Inflammatory macrophage (primary cell): ENCODE results near the gene FBXL15.

Source experiments
- DNase-seq, 2 donors: peaks; one replicate each; pipeline ENCODE4 v3.0.0-alpha.2; 2020 to 2022

FBXL15 gene

GRCh38 chr10:102411341-102412255, 9.0 kb upstream of the FBXL15 start:
- DNase-seq = no peak

GRCh38 chr10:102412293-102412692, 8.3 kb upstream of the FBXL15 start:
- DNase-seq = no peak

- DNase-seq = no peak
These were observed 7.5 kb upstream of the FBXL15 start for GRCh38 chr10:102413053-102413705.

GRCh38 chr10:102413806-102414561, 6.7 kb upstream of the FBXL15 start:
- no peak for DNase-seq

DNA sequence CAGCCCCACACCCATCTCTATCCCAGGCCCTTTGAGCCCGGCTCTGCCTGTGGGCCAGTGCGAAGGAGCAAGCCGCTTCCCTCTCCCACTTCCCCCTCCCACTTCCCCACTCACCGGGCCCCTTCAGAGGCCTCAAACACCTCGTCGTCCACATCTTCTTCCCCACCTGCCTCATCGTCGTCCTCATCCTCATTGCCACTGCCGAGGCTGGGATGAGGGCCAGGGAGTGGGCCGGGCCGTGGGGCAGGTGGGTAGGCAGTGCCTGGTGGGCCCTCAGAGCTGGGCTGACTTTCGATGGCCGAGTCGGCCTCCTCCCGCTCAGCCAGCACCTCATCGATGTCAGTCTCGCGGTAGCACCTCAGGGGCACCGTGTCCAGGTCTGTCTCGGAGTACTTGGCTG, 5.9 kb upstream of the FBXL15 start:
- no peak for DNase-seq

DNA sequence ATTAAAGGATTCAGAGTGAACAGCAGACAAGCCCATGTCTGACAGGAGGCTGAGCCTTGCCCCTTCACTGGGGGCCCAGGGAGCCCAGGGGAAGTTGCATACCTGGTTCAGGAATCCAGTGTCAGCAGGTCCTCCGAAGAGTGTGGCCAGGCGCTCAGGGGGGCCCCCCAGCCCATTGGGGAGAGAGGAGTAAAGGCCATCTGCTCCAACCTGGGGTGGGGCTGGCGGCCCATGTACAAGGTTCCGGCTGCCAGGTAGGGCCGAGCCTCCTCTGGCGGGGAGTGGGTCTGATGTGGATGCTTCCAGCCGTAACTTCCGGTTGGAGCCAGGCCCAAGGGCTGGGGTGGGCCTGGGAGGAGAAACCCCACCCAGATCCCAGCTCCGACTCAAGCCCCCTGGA, 4.4 kb upstream of the FBXL15 start:
- DNase-seq = no peak

DNA sequence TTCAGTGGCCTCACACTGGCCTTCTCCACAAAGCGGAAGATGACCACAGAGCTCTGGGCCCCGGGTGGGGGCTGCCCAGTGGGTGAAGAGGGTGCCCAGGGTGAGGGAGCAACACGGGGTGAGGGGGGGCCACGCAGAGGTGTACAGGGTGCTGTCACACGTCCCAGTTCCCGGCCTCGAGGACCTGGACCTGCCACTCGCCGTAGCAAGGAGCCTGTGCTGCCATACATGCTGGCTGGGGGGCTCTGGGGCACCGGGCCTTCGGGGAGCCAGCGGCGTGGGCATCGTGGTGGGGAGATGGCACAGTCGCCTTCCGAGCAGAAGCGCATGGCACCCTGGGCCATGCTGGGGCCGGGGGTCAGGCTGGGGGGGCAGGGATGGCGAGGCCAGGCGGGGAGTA, 3.9 kb upstream of the FBXL15 start:
- no peak for DNase-seq

DNA sequence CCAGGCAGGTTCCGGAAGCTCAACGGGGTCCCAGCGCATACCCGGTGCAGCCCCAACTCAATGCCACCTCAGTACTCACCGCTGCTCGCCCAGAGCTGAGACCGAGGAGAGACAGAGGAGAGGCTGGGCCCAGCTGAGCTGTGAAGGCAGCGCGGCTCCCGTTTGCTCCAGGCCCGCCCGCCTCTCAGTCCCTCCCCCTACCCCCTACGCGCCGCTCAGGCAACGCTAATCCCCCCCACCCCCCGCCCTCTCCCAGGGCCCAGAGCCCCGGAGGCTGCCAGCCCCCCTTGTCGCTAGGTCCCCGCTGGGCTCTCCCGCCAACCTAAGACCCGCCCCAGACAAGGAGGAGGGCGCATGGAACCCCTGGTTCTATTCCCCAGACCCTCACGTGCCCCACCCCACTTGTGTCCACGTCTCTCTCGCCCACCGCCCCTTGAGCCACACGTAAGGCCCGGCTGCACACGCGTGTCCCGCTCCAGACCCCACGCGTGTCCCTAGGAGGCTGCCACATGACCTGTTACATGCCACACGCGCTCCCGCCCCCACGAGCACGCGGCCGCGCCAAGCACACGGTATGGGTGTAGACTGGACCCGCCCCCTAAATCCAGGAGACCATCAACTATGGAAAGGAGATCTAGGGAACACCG, 1.9 kb upstream of the FBXL15 start, which contains the start of gene PSD:
PSD (minus strand) TSS at position 164 of the 647 bp plus-strand sequence. CDS start 1,747 bp downstream, outside the sequence.
- no peak for DNase-seq

- peak in 1 of 2 donors; percentile 8 for DNase-seq
These were observed 1.1 kb upstream of the FBXL15 start for GRCh38 chr10:102419269-102420180.

DNA sequence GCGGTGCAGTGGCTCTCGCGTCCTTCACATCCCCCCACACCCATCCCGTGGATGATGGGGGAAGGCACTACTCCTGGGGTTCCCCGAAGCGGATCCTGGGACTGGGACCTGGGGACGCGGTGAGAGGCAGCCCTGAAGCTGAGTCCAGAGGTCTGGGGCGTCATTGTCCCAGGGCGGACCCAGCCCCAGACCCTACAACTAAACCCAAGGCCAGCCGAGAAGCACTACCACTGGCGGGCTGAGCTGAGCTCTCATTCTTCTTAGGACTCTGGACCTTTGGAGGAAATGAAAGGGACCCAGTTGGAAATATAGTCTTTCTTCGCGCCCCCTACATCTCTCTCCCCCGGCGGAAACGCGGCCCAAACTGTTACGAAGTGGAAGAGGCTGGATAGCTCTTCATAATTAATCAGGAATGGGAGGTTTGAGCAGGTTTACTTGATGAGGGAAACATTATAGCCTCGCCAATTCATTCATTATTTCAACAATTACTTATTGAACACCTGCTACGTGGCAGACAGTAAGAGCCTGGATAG, 389 bp upstream of the FBXL15 start:
- DNase-seq = no peak

- no peak for DNase-seq
These were observed 796 bp downstream of the FBXL15 start for GRCh38 chr10:102421507-102421756.

DNA sequence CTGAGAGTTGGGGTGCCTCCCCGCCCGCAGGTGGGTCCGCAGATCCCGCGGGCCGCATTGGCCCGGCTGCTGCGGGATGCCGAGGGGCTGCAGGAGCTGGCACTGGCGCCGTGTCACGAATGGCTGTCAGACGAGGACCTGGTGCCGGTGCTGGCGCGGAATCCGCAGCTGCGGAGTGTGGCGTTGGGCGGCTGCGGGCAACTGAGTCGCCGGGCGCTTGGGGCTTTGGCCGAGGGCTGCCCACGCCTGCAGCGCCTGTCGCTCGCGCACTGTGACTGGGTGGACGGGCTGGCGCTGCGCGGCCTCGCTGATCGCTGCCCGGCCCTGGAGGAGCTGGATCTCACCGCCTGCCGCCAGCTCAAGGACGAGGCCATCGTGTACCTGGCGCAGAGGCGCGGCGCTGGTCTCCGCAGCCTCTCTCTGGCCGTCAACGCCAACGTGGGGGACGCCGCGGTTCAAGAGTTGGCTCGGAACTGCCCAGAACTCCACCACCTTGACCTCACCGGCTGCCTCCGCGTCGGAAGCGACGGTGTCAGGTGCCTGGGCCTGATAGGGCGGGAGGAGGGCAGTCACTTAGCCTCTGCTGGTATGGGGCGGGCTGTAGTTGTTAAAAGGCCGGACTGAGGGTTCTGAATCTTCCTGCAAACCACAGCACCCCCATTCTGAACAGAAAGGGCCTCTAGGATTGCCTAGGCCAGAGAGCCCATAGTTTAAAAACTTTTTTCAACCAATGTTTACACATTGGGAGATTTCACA, 1.3 kb downstream of the FBXL15 start:
- peak; percentile 23 to 63 for DNase-seq

DNA sequence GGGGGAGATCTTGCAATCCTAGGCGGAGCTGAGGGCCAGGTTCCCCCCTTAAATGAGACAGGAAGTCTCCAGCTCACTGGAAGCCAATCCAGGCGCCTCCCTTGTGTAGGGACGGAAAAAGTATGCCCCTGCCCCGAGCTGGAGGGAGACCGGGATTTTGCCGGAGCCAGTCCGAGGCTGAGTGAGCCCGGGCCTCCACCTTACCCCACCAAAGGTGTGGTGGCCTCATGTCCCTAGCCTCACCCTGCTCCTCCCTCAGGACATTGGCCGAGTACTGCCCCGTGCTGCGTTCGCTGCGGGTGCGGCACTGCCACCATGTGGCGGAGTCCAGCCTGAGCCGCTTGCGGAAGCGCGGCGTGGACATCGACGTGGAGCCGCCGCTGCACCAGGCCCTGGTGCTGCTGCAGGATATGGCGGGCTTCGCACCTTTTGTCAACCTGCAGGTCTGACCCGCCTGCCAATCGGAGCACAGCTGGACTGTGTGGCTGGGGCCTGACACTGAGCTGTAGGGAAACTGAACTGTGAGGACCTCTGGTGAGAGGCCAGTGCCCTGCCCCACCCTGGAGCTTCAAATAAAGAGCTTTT, 2.0 kb downstream of the FBXL15 start:
- DNase-seq = peak; percentile 81 to 87

DNA sequence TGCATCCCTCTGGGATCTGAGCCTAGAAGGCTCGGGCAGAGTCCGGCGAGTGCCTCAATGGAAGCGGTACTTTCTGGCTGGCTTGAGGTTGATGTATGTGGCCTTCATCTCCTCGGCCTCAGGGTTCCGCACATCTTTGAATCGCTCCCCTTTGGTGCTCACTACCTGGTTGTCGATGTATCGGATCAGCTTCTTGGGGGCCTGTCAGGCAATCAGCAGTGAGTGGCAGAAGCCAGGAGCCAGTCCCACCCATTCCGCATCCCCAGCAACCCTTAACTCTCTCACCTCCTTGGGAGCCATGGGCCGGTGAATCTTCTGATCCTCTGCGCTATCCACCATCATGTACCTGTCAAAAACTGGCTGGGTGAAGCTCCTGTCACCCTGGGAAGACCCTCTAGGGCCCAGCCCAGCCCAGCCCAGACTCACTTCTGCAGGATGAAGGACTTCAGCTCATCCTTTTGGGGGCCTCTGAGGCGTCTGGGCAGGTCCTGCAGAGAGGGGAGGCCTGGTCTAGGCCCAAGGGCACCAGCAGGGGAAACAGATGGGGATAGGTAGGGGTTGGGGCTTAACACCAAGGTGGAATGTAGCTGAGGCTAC, 2.8 kb downstream of the FBXL15 start:
- no peak for DNase-seq

- no peak for DNase-seq
These were observed 3.5 kb downstream of the FBXL15 start for GRCh38 chr10:102424145-102424544.

DNA sequence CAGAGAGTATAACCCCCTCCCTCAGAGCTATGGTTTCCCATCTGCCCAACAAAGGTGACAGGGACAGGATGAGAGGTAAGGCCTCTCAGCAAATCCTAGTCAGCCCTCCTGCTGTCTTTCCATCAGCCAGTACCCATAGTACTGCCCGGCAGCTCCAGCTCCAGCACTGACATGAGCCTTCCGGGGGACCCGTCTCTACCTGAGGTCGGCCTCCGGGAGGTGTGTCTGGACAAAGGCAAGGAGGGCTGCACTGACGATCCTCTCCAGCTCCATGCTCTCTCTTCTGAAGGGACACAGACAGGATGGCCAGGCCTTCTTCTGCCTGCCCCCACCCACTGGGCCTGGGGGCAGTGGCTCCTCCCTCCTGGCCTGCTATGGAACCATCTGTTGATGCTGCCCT, 4.3 kb downstream of the FBXL15 start:
- no peak for DNase-seq

DNA sequence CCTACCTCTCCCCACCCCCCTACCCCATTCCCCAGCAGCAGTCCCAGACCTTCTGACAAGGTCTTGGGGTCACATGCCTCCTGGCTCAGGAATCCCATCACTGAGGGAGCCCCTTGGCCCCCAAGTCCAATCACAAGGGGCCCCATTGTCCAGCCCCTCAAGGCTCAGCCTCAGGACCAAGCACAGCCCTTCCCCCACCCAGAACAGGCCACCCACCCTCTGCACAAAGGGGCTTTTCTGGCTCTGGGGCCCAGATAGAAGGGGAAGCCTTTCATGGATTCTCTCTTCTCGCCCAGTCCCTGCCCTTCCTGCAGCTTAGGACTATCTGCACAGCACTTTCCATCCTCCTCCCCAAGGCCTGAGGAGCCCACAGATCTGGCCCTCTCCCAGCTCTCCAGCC, 4.8 kb downstream of the FBXL15 start:
- DNase-seq = no peak

DNA sequence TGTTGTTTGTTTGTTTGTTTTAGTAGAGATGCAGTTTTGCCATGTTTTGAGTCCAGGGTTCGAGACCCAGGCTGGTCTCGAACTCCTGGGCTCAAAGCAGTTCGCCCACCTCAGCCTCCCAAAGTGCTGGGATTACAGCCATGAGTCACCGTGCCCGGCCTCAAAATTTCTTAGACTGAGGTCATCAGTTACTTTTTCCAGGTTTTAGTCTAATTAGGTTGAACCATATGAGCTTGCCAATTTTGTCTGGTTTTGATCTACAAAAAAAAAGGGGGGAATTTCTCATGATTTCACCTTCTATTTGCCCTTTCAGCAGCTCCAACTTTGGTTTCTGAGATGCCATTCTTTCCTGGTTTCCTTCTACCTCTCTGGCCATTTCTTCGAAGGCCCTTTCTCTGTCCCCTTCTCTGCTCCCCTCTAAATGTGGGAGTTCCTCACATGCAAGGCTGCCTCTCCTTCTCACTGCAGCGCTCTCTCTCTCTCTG, 6.2 kb downstream of the FBXL15 start:
- no peak for DNase-seq

DNA sequence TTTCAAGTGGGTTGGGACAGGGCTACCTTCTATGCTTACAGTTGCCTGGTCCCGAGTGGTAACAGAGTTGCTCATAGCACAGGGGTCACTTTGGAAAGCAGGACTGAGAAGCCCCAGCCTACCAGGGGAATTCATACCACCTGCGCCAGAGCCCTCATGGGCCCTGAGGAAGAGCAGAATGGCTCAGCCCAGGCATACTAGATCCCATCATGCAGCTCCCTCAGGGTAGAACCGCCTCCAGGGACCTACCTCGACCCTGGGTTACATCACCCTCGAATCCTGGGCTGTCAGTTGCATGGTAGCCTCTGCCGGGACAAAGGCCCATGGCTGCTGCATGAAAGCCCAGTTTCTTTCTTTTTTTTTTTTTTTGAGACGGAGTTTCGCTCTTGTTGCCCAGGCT, 8.8 kb downstream of the FBXL15 start:
- no peak for DNase-seq
